ENCODE results near the gene PTPA.

DNA sequence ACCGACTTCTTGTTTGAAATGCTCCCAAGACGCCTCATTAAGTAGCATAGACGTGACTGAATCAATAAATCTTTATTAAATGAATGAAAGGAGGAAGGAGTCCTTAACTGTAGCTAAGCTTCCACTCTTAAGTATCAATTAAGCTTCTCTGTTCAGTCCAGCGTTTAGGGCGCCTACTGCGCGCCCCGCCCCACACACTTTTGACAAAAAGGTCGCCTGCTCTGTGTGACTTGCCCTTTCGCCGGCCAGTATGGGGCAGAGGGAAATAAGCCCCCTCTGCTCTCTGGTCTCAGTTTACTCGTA is 31.0 kb upstream of the PTPA start:
- no peak for TF ChIP-seq CTCF (conservative IDR thresholded peaks at IDR 0.05 in 1 of 2, IDR thresholded peaks at IDR 0.05 in 1 of 2; ENCODE audit: low read depth in 1 of 2, low read length in 2 of 2)
- no peak for TF ChIP-seq EZH2 (IDR thresholded peaks at IDR 0.05; ENCODE audit: low read length, missing control alignments)
